ENCODE measurements around the gene GDF10. TPM values are rescaled to one million over a fixed set of nuclear protein-coding genes. Genes with fewer than 3 reads are reported as not detected.

GDF10 gene
- total and polyA plus RNA-seq, 2 of the 8 experiments (the other 6 are each of a cell fraction or from before 2014, with no cell fraction given), result 0.19 to 0.32 TPM

DNA sequence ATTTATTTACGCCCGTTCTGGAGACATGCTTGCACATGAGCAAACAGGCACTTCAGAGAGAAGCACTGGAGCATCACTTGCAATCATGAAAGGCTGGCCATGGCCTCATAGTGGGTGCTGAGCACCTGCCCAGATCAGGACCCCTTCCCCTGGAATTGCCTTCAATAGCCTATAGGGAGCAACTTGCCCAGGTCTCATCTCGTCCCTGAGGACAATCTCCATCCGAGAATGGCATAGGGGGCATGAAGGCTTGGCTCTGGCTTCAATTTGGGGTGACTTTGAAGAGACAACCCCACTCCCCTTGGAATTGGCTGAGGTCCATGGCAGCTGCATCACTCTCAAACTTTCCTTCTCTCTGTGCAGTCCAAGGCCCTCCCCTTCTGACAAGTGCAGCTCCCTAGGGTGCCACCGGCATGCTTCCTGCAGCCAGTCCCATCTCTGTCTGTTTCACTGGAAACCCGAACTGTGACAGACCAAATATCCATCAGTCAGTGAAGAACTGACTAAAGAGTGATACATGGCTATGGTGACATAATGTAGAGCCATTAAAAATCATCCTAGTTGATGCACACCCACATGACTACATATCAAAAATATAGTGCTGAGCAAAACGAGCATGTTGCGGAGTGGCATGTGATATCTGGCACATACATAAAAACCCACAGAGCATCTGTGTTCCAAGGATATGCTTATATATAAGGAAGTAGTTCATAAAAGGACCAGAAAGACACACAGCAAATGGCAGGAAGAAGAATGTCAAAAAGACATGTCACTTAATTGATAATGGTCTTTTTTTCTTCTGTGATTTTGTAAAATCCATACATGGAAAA is 34.7 kb downstream of the GDF10 start (continued):
- TF ChIP-seq, protein P1, sequence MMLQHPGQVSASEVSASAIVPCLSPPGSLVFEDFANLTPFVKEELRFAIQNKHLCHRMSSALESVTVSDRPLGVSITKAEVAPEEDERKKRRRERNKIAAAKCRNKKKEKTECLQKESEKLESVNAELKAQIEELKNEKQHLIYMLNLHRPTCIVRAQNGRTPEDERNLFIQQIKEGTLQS (IDR thresholded peaks at IDR 0.05; ENCODE audit: insufficient read depth, low read depth, low read length), result no peak
- no peak for TF ChIP-seq CBX5 (IDR thresholded peaks at IDR 0.05; ENCODE audit: low read depth, low read length)
- no peak for TF ChIP-seq RBBP5 (IDR thresholded peaks at IDR 0.05; ENCODE audit: borderline replicate concordance, low read depth, low read length)
- TF ChIP-seq FOSL1 (IDR thresholded peaks at IDR 0.05; ENCODE audit: insufficient read depth, low read depth, low read length), result no peak
- TF ChIP-seq JUN (IDR thresholded peaks at IDR 0.05; ENCODE audit: low read depth, low read length), result no peak
- no peak for TF ChIP-seq CBX8 (IDR thresholded peaks at IDR 0.05; ENCODE audit: borderline replicate concordance, low read depth, low read length)
- no peak for TF ChIP-seq ASH2L (IDR thresholded peaks at IDR 0.05; ENCODE audit: low read length)
- TF ChIP-seq CEBPB (IDR thresholded peaks at IDR 0.05; ENCODE audit: low read depth, low read length), result no peak
- no peak for TF ChIP-seq JUND (IDR thresholded peaks at IDR 0.05; ENCODE audit: low read length)
- TF ChIP-seq YY1 (IDR thresholded peaks at IDR 0.05; ENCODE audit: low read depth, low read length), result no peak
- TF ChIP-seq RXRA (IDR thresholded peaks at IDR 0.05; ENCODE audit: insufficient read depth, low read depth, low read length), result no peak
